Prostate gland (tissue), 2 donors: ENCODE results near the gene RGMB. TPM values are rescaled to one million over a fixed set of nuclear protein-coding genes. Genes with fewer than 3 reads are reported as not detected.

Experiments used
- DNase-seq: peaks from one replicate; pipeline ENCODE4 v3.0.0-alpha.2; 2019; ENCODE audit warnings: low spot score
- H3K27ac ChIP-seq, 2 donors: fragments of 200-600 bp; sonication (generic); 2 replicates each; pipeline ENCODE4 v1.5.1; 2017 to 2019
- H3K27me3 ChIP-seq: fragments of 200-600 bp; sonication (generic); replicated peaks from 2 replicates; pipeline ENCODE4 v1.5.1; 2019; ENCODE audit not compliant: insufficient read depth
- H3K36me3 ChIP-seq, 2 donors: fragments of 200-600 bp; sonication (generic); 1 replicate in 1 of 2; 2 replicates in 1 of 2; pipeline versions ENCODE4 v1.5.1 to v1.8.1; 2017 to 2019
- H3K4me1 ChIP-seq: fragments of 200-600 bp; sonication (generic); replicated peaks from 2 replicates; pipeline ENCODE4 v1.5.1; 2019
- H3K4me3 ChIP-seq, 2 donors: fragments of 200-600 bp; sonication (generic); 2 replicates each; pipeline ENCODE4 v1.5.1; 2017 to 2019
- H3K9me3 ChIP-seq: fragments of 200-600 bp; sonication (generic); 2 replicates; pipeline ENCODE4 v1.5.1; 2017
- POLR2A ChIP-seq: fragments of 450-650 bp; IDR thresholded peaks from one replicate; pipeline ENCODE4 v1.6.1; 2016; ENCODE audit warnings: antibody characterized with exemption, mild to moderate bottlenecking
- POLR2AphosphoS5 ChIP-seq: sonication (generic); formaldehyde crosslinking; IDR thresholded peaks from one replicate; pipeline ENCODE4 v1.6.1; 2017; ENCODE audit warnings: antibody characterized with exemption
- WGBS: methylation state at CpG from one replicate; pipeline ENCODE4 v1.1.5; 2018; 5-methylcytosine and 5-hydroxymethylcytosine counted together
- intact Hi-C: fragments of 100-400 bp; cut with DNase I; formaldehyde crosslinking; loops from one replicate; pipeline ENCODE4 v1.14.2; 2022
- total RNA-seq, 2 donors: library from RNA; depleted of rRNA; stranded (reverse); fragments of >200 nt; gene quantifications; one replicate each; pipeline ENCODE4 v1.1.0, GENCODE V29; 2016
- TF ChIP-seq, protein P1 (sequence below), 4 experiments: fragments of 200-600 bp in 2 of 4; fragments of 450-650 bp in 2 of 4; sonication (generic) in 2 of 4; IDR thresholded peaks; 1 replicate in 3 of 4; 2 replicates in 1 of 4; pipeline ENCODE4 v1.5.1; 2016 to 2019; ENCODE audit warnings: antibody characterized with exemption in 4 of 4, mild to moderate bottlenecking in 2 of 4, moderate library complexity in 2 of 4

Gene RGMB
- total RNA-seq, 2 donors from 2014 or later: 56.5 to 62.2 TPM

DNA sequence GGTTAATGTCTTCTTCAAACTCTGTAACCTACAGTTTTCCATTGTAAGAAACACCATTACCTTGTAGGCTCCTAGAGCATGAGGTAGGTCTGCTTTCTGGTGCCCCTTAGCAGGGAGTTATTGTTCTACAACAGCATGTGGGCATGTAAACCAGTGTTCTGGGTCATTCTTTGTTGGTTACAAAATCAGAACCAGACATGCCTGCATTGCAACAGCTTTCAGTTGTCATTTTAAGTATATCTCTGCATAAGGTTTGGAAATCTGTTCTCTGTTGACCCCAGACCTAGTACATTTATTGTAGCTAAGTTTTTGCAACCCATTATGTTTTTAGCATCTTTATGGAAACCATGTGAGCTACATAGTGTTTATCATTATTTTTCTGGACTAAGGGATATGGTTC, 10.9 kb downstream of the RGMB start:
- H3K9me3 ChIP-seq: no peaks in the 10 kb centered on the region
- H3K36me3 ChIP-seq: no peaks in the 10 kb centered on the region
- H3K27ac ChIP-seq: no peak overlapping the region
- DNase-seq: no peak
- H3K4me3 ChIP-seq: no peak overlapping the region
- TF ChIP-seq POLR2A: no peak
- no peak for TF ChIP-seq POLR2AphosphoS5
- TF ChIP-seq, protein P1, sequence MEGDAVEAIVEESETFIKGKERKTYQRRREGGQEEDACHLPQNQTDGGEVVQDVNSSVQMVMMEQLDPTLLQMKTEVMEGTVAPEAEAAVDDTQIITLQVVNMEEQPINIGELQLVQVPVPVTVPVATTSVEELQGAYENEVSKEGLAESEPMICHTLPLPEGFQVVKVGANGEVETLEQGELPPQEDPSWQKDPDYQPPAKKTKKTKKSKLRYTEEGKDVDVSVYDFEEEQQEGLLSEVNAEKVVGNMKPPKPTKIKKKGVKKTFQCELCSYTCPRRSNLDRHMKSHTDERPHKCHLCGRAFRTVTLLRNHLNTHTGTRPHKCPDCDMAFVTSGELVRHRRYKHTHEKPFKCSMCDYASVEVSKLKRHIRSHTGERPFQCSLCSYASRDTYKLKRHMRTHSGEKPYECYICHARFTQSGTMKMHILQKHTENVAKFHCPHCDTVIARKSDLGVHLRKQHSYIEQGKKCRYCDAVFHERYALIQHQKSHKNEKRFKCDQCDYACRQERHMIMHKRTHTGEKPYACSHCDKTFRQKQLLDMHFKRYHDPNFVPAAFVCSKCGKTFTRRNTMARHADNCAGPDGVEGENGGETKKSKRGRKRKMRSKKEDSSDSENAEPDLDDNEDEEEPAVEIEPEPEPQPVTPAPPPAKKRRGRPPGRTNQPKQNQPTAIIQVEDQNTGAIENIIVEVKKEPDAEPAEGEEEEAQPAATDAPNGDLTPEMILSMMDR (IDR thresholded peaks at IDR 0.05): no peak
- H3K27me3 ChIP-seq: no peaks in the 10 kb centered on the region
- peaks cover 33% of the 10 kb centered on the region for H3K4me1 ChIP-seq
- intact Hi-C loops: no loop called here

DNA sequence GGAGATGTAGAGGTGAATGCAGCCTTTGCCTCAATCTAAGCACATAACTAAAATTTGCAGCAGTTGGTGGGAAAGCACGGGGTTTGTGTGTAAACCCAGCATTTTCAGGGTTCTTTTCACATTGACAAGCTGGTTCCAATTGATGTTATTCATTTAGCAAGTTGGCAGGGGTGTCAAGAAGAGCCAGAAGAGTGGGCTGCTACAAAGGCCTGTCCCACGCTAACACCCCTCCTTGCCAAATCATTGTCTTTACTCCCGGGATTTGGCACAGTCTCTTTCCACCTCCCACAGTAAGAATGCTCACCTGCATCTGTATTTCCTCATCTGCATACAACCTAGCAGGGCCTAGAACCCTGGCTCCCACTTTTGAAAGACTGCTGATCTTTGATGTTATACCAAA, 11.8 kb downstream of the RGMB start:
- WGBS: 47% methylated on average over 3 of the region's 3 CpGs
- H3K27ac ChIP-seq: peak overlapping the region in 1 of 2 donors; percentile 50

DNA sequence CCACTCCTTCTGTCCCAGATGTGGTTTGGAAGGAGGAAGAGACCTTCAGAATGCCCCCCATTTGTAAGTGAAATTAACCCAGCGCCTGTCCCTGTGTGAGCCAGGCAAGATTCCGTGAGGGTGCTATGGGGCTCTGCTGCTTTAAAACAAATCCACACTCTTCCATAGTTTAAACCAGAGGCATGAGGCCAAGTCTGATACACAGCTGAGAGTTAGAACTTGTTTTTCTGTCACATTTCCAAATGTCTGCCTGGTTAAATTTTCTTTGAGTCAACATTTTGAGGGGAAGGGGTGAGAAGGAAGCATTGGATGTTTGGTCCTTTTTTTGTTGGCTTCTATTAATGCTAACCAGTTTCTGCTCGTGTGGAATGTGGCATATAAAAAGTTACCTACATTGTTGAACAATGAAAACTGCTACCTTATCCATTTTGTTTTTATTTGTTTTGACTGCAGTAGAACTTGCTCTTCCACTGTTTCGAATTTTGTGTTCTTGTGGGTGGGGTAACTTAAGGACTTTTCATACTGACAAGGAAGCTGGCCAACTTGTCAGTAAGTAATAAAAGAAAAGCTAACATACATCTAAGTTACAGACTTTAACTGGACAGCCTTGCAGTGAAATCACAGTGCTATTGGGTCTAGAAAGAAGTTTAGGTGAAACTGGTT, 12.9 kb downstream of the RGMB start:
- peak overlapping the region; percentile 52 to 58 for H3K27ac ChIP-seq
- H3K4me1 ChIP-seq: peaks cover 33% of the 10 kb centered on the region
- H3K4me3 ChIP-seq: peak overlapping the region in 1 of 2 donors; percentile 5
- WGBS: 18% methylated on average over 4 of the region's 4 CpGs
- no peaks in the 10 kb centered on the region for H3K36me3 ChIP-seq
- no peaks in the 10 kb centered on the region for H3K27me3 ChIP-seq
- peak; percentile 81 for DNase-seq
- intact Hi-C loops: no loop called here
- no peaks in the 10 kb centered on the region for H3K9me3 ChIP-seq
- no peak for TF ChIP-seq POLR2A
- peak; percentile 94 for TF ChIP-seq POLR2AphosphoS5

More for the DNA sequence above, 11.8 kb downstream of the RGMB start:
- no peak for DNase-seq
- H3K36me3 ChIP-seq: no peaks in the 10 kb centered on the region
- TF ChIP-seq, protein P1 (IDR thresholded peaks at IDR 0.05): no peak
- TF ChIP-seq POLR2AphosphoS5 (no peak), POLR2A (no peak)
- no peak overlapping the region for H3K4me3 ChIP-seq
- intact Hi-C loops: no loop called here
- no peaks in the 10 kb centered on the region for H3K9me3 ChIP-seq
- H3K27me3 ChIP-seq: no peaks in the 10 kb centered on the region
- peaks cover 33% of the 10 kb centered on the region for H3K4me1 ChIP-seq

DNA sequence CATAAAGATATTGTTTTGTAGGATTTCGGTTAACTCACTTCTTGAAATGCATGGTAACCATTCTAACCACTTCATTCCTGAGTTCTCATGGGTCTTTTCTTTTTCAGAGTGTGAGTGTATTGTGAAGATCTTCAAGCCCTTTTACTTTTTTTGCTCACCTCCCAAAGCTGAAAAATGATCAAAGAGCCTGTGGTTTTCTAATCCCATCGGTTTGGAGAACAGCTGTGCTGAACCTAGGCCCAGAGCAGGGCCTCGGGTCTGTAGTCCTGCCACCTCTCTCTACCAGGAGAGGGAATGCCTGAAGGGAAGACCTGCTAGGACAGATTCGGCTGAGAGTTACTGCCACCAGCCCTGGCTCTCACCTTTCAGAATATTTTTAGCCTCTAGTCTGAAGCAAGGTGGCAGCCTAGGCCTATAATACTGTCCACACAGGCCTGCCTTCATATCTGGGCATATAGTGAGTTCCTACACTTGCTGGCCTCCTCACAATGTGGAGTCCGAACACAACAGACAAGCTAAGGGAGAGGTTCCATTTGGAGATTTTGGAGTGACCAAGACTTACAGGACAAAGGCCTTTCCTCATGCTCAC, 13.8 kb downstream of the RGMB start:
- Histone ChIP-seq H3K27ac (peak overlapping the region; percentile 52 to 58), H3K4me1 (peaks cover 29% of the 10 kb centered on the region), H3K27me3 (no peaks in the 10 kb centered on the region), H3K36me3 (no peaks in the 10 kb centered on the region), H3K9me3 (no peaks in the 10 kb centered on the region), H3K4me3 (no peak overlapping the region)
- TF ChIP-seq POLR2AphosphoS5: no peak
- TF ChIP-seq, protein P1 (IDR thresholded peaks at IDR 0.05): no peak
- no peak for TF ChIP-seq POLR2A
- DNase-seq: no peak
- intact Hi-C loops: no loop called here
- WGBS: 36% methylated on average over 5 of the region's 5 CpGs

DNA sequence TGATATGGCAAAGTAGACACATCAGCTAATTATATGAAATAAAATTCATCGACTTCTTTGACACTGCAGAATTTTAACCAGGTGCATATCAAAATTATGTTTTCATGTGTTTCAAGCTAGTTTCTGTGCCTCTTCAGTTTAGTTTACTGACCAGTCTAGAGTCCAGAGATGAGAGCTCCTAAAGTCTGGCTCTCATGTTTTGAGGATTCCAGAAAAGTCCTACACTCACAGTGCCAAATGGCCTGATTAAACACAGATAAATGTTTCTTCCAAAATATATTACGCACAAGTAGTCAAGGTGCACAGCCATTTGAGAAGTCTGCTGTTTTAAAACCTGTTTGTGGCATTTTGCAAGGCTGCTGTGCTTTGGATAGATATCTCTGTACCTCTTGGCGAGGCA, 15.6 kb downstream of the RGMB start:
- WGBS: 69% methylated on average over 3 of the region's 3 CpGs
- H3K27ac ChIP-seq: no peak overlapping the region

More for the DNA sequence above, 15.6 kb downstream of the RGMB start:
- no peaks in the 10 kb centered on the region for H3K27me3 ChIP-seq
- peaks cover 0 to 4% of the 10 kb centered on the region in 2 donors for H3K36me3 ChIP-seq
- H3K4me3 ChIP-seq: no peak overlapping the region
- no peaks in the 10 kb centered on the region for H3K9me3 ChIP-seq
- TF ChIP-seq, protein P1 (IDR thresholded peaks at IDR 0.05): no peak
- TF ChIP-seq POLR2A: no peak
- TF ChIP-seq POLR2AphosphoS5: no peak
- H3K4me1 ChIP-seq: peaks cover 26% of the 10 kb centered on the region
- intact Hi-C loops: no loop called here
- no peak for DNase-seq
